ENCODE data around the gene SLC9C2.
"Not testable (repeated sequence)": the region's sequence is repeated elsewhere in the genome, so short reads cannot be mapped to it uniquely, and the experiment has no call there.

SLC9C2 gene

DNA sequence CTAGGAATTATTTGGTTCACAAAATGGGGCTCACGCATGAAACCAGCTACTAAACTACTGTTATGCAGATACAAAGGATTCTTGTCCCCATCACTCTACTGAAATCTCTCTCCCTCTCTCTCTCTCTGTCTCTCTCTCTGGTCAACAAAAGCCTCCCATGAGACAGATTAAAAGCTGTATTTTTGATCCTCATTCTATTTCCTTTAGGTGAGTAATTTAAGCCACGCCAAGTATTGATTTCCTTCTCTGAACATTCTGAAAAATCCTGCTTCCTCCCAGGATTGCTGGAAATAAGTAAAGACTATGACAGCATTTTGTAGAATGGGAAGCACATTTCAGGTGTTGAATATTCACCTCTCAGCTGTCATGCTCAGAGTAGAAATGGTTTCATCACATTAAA is 82.1 kb downstream of the SLC9C2 start:
- DNase-seq, result no peak

DNA sequence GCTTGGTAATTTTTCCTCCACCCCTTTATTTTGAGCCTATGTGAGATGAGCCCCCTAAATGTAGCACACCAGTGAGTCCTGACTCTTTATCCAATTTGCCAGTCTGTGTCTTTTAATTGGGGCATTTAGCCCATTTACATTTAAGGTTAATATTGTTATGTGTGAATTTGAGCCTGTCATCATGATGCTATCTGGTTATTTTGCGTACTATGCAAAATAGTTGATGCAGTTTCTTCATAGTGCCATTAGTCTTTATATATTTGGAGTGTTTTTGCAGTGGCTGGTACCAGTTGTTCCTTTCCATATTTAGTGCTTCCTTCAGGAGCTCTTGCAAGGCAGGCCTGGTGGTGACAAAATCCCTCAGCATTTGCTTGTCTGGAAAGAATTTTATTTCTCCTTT is 88.4 kb downstream of the SLC9C2 start:
- not testable (repeated sequence) for DNase-seq

DNA sequence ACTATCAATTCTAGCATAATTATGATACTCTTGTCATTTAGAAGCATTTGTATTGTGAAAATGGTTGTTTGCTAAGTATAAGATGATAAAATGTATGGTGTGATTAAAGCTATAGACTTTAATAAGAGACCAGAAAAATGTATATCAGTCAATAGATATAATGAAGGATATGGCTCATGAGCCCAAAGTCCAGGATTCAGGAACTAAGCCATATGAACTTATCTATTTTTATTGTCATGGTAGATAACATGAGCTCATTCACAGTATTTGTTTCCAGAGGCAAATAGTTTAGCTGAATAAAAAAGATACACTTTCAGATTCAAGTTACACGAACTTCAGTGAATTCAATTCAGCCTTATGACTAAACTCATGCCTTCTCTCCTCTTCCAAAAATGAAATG is 93.1 kb downstream of the SLC9C2 start:
- no peak for DNase-seq

DNA sequence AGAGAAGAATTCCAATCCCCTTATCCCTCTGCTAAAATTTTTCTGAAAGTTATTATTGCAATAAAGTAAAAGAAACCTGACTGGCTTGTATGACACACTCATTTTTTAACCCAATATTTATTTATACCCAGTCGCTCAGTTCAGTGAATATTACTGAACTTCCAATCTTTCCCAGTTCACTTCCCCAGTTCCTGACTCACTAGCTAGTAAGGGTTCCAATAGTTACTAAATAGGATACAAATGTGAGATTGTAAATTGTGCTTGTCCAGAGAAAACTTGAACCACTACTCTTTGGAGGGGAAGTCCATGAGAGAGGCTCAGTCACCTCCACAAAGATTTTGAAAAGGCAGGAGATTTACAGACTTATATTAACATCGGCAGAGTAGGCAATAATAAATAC is 94.3 kb downstream of the SLC9C2 start:
- no peak for DNase-seq

DNA sequence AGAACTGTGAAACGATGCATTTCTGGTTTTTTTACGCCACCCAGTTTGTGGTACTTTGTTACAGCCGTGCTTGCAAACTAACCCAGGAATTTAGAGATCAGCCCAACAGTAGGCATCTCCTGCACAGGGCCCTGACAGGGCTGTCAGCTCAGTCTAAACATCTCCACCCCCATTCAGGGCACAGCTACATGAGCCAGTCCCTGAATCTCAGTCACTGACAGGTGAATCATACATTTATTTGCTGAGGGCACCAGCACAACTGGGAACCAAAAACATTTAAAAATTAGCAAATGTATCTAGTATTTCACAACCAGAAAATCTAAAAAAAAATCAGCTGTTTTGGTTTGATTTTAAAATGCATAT is 95.0 kb downstream of the SLC9C2 start:
- DNase-seq, result no peak

DNA sequence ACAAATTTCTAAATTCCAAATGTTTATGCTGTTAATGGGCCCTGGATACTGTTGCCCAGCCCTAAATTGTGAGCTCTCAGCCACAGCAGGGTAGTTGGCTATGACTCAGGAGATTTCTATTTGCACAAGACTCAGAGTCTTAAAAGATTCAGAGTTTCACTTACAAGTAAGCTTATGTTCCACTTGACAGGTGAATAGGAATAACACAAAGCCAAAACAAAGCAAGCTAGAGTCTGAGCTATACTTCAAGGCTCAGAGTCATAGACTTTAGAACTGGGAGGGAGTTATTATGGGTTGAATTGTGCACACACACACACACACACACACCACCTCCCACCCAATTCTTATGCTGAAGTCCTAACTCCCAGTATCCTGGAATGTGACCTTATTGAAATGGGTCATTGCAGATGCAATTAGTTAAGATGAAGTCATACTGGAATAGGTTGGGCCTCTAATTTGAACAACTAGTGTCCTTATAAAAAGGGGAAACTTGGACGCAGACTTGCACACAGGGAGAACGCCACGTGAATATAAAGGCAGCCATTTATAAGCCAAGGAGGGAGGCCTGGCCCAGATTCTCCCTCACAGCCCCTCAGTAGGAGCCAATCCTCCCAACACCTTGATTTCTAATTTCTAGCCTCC is 95.5 kb downstream of the SLC9C2 start:
- no peak for DNase-seq

DNA sequence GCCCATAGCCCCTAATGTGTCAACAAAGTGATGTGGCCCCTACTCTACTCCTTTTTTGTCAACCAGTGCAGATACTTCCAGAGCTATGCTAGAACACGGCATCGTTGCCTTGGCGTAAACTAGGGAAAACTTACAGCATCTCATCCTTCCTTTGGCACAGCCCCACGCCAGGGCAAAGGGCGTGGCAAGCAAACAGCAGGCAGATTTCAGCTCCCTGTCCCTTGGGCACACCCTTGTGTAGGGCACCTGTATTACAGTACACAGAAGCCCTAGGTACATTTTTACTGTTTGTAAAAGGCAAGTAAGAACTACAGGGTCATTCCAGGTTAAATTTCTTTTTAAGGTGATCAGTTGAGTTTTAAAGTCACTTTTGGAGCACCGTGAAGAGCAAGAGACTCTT is 96.4 kb downstream of the SLC9C2 start:
- no peak for DNase-seq

DNA sequence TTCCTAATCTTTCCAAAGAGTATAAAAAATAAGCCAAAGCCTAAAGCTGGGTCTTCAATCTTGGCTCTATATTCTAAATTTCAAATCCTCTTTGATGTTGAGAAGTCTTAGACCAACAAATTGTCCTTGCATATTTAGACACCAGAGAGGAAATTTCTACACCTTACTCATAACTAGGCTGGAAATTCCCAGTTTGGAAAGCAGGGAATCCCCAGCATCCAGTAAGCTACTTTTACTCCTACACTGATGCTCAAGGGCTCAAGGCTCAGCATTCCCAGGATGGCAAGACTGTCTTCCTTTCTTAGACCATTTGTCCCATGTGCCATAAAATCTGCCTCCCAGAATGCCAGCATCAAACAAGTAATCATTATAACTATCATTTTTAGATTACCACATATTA is 97.5 kb downstream of the SLC9C2 start:
- no peak for DNase-seq

DNA sequence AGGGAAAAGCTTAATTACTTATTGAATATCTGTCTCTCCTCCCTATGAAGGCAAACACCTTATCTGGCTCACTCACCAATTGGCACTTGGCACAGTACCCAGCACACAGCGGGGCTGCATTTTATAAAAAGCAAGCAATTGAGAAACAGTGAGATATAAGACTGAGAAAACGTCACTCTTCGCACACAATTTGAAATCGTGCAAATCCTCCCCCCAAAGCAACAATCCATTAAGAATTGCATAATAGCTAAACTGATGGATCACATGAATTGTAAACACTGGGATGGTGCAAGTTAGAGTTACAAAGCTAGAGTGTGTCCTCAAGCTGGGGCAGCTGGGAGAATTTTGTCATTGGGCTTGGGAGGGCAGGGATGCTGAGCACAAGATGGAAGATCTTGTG is 98.6 kb downstream of the SLC9C2 start:
- DNase-seq, result no peak

DNA sequence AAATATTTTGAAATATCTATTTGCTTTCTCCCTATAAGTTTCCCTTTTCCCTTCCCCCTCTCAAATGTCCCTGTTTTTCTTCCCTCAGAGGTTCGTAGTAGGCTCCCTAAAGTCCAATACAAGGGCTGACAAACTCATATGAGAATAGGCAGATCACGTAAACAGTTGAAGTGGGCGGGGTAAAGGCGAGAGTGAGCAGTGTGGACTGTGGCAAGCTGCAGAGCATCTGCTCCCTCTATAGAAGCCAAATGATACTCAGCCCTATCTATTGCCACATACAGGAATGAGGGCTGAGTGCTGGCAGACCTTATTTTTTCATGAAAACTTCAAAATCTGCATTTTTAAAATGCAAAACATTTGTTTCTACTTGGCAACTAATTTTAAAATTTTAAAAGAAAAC is 99.5 kb downstream of the SLC9C2 start:
- no peak for DNase-seq

DNA sequence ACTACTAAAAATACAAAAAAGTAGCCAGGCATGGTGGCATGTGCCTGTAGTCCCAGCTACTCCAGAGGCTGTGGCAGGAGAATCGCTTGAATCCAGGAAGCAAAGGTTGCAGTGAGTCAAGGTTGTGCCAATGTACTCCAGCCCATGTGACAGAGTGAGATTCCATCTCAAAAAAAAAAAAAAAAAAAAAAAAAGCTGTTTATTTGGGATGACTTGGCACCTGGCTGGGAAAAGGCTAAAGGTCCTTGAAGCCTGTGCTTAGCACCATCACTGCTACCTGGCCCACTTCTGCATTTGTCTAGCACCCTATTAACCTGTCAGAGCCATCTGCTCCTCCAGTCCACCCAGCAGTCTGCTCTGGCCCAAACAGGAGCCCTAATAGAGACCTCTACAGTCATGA is 100.8 kb downstream of the SLC9C2 start:
- no peak for DNase-seq

DNA sequence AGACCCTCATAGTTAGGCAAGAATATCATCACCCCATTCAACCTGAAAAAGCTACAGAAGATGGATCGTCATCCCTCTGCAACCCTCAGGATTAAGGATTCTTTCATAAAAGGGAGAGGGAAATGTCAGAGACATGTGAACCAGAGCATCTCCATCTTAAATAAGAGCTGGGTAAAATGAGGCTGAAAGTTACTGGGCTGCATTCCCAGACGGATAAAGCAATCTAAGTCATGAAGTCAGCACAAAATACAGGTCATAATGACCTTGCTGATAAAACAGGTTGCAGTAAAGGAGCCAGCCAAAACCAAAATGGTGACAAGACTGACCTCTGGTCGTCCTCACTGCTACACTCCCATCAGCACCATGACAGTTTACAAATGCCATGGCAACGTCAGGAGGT is 103.1 kb downstream of the SLC9C2 start:
- no peak for DNase-seq

DNA sequence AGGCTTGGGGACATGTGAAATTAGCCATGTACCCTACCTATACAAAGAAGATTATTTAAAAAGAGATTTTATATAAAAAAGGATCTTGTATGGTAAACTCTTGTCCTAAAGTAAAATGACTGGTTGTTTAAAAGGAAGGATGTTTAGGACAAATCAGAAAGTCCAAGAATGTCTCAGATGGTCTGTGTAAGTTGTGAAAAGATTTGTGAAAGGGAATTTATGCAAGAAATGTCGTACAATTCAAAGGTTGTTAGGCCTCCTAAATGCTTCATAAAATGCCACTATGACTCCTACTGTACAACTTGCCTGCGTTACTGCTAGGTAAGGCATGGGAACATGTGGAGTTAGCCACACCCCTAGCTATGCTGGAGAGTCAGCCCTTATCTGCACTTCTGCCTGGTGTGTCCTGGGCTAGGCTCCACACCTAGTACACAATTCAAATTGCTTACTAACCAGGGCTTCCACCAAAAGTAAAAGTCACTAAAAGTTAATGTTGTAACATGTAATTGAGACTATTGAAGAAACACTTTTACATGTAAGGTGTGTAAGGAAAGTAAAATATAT is 106.0 kb downstream of the SLC9C2 start:
- no peak for DNase-seq

DNA sequence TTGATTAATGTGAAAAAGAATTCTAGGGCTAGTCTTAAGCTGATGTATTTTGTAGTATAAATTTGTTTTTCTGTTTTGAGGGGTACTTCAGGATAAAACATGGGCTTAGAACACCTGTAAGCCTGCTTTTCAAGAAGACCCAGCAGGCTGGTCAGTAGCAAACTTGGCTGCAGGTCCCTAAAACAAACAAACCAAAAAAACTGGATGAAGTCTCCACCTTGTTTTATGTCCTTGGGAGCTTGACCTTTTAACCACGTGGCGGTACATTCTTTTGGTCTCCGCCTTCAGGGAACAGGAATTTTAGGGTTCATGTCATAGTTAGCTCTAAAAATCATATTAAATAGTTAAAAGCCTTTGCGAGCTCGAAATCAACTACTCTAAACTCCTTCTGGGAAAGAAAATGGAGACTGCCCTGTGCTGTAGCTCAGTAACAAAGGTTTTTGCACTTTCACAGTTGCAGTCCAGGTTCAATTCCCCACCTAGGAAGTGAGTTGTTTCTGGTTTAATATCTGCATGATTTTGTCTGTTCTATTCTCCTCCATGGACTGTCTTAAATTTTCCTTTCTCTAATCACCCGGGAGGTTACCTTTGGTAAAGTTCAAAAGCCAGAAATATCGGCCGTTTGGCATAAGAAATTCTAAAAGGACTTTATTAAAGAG is 107.1 kb downstream of the SLC9C2 start:
- no peak for DNase-seq

DNA sequence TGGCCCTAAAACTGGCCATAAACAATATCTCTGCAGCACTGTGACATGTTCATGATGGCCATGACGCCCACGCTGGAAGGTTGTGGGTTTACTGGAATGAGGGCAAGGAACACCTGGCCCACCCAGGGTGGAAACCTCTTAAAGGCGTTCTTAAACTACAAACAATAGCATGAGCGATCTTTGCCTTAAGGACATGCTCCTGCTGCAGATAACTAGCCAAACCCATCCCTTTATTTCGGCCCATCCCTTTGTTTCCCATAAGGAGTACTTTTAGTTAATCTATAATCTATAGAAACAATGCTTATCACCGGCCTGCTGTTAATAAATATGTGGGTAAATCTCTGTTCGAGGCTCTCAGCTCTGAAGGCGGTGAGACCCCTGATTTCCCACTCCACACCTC is 109.7 kb downstream of the SLC9C2 start:
- not testable (repeated sequence) for DNase-seq

DNA sequence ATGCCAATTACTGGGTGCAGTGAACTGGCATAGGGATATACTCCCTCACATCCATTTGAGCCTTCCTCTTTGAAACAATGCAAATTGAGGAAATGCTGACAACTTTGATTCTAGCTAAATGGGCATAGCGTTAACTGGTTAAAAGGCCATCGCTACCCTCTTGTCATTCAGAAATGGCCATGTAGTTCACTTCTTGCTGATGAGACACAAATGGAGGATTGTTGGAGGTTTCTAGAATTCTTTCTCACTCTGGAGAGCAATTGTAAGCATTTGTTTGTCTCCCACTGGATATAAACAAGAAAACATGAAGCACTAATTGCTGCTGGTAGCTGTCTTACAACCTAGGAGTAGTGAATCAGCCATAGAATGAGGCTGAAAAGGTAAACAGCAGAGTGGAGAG is 111.4 kb downstream of the SLC9C2 start:
- no peak for DNase-seq

DNA sequence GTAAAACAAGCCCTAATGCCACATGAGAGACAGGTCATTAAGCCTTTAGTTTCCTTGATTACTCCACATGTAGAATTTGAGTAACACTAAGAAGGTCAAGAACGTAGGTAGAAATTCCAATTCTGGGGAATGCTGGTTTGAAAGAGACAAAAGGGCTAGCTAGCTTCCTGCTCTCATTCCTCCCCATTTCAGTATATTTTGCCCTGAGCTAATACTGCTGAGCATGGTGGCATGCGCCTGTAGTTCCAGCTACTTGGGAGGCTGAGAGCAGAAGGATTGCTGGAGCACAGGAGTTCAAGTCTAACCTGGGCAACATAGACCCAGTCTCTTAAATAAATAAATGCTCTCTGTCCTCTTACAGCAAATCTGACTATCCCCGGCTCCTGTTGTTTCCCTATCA is 112.9 kb downstream of the SLC9C2 start:
- no peak for DNase-seq

DNA sequence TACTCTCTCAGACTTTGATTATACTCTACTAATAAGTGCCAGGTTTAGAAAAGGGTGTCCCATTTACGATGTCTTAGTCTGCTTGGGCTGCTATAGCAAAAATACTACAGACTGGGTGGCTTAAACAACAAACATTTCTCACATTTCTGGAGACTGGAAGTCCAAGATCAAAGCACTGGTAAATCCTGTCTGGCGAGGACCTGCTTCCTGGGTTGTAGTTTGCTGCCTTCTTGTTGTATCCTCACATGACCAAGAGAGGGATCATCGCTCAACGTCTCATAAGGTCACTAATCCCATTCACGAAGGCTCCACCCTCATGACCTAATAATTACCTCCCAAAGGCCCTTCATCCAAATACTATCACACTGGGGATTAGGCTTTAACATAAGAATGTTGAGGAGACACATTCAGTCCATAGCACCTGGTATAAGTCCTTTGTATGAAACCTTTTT is 113.7 kb downstream of the SLC9C2 start:
- DNase-seq, result no peak

DNA sequence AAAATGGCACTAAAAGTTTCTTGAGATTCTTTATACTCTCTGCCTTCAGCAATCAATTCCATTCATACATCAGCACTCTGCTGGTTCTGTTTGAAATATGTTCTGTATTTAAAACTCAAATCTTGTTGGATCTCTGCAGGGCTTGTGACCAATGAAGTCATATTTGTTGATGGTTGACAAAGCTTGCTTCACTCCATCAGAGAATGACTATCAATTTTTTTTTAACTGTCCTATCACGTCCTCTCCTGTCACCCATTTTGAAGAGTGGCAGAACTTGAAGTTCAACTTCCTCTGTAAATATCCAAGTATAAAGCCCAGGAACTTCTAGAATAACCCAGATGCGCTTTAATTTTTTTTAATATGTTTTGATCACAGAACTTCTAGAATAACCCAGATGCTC is 114.9 kb downstream of the SLC9C2 start:
- no peak for DNase-seq

DNA sequence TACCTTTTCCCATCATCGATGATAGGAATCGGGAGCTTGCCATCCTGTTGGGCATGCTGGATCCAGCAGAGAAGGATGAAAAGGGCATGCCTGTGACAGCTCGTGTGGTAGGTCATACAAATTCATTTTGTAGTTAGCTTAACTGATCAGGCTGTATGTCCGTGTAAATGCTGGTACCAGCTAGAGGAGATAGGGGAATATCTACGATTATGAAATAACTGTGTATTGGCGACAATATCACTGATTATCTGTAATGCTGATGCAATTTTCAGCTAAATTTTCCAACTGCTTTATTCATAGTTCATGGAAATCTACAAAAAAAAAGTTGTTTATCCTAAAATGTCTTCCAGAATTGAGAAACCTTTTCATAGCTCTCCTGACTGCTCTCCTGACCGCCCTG is 117.5 kb downstream of the SLC9C2 start:
- no peak for DNase-seq

DNA sequence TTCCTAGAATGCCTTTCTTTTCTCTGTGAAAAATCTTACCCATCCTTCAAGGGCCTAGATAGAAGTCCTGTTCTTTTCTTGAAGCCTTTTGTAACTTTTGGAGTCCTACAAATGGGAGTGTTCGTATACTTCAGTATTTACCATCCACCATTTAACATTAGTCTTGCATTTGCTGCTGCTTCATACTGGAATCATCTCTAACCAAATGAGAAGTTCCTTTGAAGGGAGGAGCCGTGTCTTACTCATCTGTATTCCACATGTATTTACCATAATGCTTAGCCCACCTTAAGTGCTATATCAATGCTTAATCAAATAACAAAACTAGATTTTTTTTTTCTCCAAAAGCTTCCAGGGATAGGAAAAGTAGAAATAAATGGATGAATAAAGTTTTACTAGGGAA is 118.6 kb downstream of the SLC9C2 start:
- DNase-seq, result no peak

DNA sequence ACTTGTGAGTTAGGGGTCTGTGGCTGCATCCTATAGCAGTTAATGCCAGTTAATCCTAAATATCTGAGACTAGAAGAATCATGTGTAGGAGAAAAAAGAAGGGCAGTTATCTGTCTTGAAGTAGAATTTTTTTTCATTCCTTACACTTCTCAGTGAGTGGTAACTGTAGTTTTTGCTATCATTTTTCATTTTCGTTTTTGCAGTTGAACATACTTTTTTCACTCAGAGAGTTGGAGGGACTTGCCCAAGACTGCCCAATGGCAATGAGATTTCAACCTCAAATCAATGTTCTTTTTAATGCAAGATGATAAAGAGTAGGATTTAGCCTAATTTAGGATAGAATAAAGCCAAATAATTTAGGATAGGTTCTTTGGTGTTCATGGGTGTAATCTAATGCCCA is 120.2 kb downstream of the SLC9C2 start:
- no peak for DNase-seq

DNA sequence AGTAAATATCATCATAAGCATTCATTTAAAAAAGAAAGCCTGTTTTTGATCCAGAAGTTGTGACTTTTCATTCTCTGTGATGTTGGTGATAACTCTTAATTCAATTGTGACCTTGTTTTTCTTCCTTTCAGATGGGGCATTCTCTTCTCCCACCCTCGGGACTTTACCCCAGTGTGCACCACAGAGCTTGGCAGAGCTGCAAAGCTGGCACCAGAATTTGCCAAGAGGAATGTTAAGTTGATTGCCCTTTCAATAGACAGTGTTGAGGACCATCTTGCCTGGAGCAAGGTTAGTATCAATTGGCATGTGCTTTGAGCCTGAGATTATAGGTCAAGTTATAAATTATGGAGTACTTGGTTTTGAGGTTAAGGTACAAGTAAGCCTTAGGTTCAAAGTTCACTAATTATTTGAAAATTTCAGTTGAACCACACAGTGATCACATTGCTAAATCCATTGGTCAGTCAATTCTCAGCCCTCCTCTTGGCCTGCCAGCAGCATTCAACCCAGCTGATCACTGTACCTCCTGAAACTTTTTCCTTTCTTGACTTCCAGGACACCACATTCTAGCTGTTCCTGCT is 121.6 kb downstream of the SLC9C2 start:
- no peak for DNase-seq

DNA sequence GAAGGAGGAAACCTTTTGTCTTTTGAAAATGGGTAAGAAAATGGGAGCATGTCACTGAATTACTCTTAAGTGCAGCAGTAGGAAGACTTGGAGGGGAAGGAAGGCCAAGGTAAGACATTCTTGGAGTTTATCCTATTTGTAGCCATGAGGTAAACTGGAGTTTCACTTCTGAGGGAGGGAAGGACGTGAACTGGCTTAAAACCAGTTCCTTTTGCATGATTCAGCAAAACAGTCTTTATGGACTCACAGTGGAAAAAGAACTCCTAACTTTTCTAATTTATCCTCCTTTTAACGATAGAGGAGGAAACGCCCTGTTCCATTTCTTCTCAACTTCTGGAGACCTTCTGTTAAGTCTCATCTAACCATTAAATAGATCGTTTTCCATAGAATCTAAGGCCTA is 123.2 kb downstream of the SLC9C2 start:
- DNase-seq, result no peak
